Fibroblast of villous mesenchyme (primary cell): ENCODE measurements around the gene SDHAF1. TPM values are rescaled to one million over a fixed set of nuclear protein-coding genes. Genes with fewer than 3 reads are reported as not detected.
"Not testable (repeated sequence)": the region's sequence is repeated elsewhere in the genome, so short reads cannot be mapped to it uniquely, and the experiment has no call there.

Experiments
- DNase-seq: peaks from one replicate; pipeline ENCODE4 v3.0.0-alpha.2; 2010; ENCODE audit warnings: low read depth
- H3K4me3 ChIP-seq: 2 replicates; pipeline ENCODE4 v1.5.1; 2011; ENCODE audit warnings: low read depth, mild to moderate bottlenecking, low read length
- total RNA-seq: library from RNA; depleted of rRNA; stranded (reverse); fragments of >200 nt; gene quantifications from 2 replicates; pipeline ENCODE4 v1.2.3, GENCODE V29; 2012
- TF ChIP-seq, protein P1 (sequence below): IDR thresholded peaks from 2 replicates; pipeline ENCODE4 v1.5.1; 2012; ENCODE audit warnings: low read depth, mild to moderate bottlenecking, low read length; ENCODE audit not compliant: insufficient read depth

The SDHAF1 gene, protein sequence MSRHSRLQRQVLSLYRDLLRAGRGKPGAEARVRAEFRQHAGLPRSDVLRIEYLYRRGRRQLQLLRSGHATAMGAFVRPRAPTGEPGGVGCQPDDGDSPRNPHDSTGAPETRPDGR
- 12.5 and 15.5 TPM in 2 replicates for total RNA-seq

DNA sequence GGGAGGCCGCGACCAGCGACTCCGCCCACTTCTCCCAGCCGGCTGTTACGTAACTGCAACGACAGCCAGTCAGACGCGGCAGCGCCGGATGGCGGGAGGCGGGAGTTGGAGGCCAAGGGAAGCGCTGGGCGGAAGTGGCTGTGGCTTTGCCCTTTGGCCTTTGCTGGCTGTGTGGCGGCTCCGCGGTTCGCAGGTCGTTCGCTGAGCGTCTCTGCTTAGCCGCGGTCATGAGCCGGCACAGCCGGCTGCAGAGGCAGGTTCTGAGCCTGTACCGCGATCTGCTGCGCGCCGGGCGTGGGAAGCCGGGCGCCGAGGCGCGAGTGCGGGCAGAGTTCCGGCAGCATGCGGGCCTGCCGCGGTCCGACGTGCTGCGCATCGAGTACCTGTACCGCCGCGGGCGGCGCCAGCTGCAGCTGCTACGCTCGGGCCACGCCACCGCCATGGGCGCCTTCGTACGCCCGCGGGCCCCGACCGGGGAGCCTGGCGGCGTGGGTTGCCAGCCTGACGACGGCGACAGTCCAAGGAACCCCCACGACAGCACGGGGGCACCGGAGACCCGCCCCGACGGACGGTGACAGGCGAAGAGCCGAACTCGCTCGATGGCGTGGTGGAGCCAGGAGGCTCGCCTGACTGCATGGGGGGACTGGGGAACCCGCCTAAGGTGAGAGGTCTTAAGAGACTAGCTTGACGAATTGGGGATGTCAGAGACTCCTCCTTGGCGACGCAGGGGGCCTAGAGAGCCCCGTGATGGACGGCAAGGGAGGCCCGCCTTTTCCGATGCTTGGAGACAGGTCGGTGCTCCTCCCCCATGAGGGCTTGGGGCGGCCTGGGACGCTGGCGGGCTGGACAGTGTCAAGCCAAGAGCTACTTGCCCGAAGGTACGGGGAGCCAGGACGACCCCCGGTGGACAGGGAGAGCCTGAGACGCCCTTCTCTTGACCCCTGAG lies at the start of gene SDHAF1:
Gene SDHAF1, plus strand, starts transcription at position 141 of the 946 bp plus-strand sequence. Its CDS starts 87 bp downstream, at position 228.
- peak within 1 kb of the TSS; percentile 61 for H3K4me3 ChIP-seq
- TF ChIP-seq, protein P1, sequence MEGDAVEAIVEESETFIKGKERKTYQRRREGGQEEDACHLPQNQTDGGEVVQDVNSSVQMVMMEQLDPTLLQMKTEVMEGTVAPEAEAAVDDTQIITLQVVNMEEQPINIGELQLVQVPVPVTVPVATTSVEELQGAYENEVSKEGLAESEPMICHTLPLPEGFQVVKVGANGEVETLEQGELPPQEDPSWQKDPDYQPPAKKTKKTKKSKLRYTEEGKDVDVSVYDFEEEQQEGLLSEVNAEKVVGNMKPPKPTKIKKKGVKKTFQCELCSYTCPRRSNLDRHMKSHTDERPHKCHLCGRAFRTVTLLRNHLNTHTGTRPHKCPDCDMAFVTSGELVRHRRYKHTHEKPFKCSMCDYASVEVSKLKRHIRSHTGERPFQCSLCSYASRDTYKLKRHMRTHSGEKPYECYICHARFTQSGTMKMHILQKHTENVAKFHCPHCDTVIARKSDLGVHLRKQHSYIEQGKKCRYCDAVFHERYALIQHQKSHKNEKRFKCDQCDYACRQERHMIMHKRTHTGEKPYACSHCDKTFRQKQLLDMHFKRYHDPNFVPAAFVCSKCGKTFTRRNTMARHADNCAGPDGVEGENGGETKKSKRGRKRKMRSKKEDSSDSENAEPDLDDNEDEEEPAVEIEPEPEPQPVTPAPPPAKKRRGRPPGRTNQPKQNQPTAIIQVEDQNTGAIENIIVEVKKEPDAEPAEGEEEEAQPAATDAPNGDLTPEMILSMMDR, result no peak
- DNase-seq, result peak; percentile 94

DNA sequence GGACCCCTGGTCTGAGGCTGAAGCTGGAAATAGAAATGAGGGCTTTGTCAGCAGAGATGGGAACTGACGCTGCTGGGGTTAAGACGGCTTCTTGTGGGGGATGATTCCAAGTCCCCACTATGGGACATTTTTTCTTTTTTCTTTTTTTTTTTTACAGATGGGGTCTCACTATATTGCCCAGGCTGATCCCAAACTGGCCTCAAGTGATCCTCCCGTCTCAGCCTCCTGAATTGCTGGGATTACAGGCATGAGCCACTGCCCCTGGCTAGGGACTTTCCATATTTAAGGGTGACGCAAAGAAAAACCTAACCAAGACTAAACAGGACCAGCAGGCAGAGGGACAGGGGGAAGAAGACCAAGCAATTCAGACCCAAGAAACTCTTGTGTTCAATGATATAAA lies 48.8 kb upstream of the SDHAF1 start:
- no peak overlapping the region for H3K4me3 ChIP-seq
- TF ChIP-seq, protein P1, result no peak
- no peak for DNase-seq

DNA sequence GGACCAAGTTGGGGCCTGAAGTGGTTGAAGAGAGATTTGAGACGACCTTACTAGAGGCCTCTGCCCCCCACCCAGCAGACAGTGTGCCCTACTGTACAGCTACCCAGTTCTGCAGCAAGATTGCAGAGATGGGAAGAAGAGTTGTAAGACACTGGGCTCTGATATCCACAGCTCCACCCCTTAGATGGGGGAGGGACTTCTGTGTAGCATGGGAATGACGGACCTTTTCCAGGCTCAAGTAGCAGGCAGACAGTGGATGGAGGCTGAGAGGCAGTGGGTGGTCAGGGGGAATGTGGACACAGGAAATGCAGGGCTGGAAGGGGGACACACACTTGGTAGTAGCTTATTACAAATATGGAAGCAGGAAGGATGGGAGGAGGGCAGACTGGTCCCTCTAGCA lies 45.9 kb upstream of the SDHAF1 start:
- TF ChIP-seq, protein P1, result no peak
- H3K4me3 ChIP-seq, result no peak overlapping the region
- DNase-seq, result no peak

DNA sequence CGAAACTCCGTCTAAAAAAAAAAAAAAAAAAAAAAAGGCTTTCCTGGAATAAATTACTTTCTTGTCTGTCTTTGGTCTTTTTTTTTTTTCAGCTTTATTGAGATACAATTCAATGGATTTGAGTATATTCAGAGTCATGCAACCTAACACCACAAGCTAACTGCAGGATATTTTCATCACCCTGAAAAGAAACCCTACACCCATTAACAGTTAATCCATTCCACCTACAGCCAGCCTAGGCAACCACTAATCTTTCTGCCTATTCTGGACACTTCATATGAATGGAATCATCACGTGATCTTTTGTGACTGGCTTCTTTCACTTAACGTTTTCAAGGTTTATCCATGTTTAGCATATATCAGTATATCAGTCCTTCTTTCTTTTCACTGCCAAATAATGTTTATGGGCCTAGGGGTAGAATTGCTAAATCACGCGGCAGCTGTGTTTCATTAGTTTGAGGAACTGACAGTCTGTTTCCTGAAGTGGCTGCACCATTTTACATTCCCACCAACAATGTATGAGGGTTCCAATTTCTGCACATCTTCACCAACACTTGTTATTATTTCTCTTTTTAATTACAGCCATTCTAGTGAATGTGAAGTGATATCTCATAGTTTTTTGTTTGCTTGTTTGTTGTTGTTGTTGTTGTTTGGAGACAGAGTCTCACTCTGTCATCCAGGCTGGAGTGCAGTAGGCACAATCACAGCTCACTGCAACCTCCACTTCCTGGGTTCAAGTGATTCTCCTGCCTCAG lies 38.9 kb upstream of the SDHAF1 start:
- TF ChIP-seq, protein P1, result no peak
- H3K4me3 ChIP-seq, result no peak overlapping the region
- DNase-seq, result no peak

DNA sequence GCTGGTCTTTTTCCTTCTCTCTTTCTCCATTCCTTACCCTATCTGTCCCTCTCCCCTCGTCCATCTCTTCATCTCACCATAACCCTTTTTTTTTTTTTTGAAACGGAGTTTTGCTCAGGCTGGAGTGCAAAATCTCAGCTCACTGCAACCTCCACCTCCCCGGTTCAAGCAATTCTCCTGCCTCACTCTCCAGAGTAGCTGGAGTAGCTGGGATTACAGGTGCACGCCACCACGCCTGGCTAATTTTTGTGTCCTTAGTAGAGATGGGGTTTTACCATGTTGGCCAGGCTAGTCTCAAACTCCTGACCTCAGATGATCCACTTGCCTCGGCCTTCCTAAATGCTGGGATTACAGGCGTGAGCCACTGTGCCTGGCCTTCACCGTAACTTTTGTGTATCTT lies 37.6 kb upstream of the SDHAF1 start:
- not testable (repeated sequence) for H3K4me3 ChIP-seq, DNase-seq

DNA sequence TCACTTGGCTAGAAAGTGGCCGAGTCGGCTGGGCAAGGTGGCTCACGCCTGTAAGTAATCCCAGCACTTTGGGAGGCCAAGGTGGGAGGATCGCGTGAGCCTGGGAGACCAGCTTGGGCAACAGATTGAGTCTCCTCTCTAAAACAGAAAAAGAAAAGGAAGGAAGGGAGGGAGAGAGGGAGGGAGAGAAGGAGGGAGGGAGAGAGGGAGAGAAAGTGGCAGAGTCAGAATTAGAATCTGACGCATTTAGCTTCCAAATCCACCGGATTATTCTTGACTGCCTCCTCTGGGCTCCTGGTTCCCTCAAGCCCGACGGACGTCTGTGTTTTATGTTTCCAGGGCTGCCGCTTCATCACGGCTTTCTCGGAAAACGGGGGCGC lies 36.3 kb upstream of the SDHAF1 start:
- no peak for DNase-seq
- TF ChIP-seq, protein P1, result no peak
- no peak overlapping the region for H3K4me3 ChIP-seq
